GM21717 (cell line): ENCODE measurements around the gene CCDC134.
A peak's percentile ranks its signal among the peaks of the same experiment; 100 is the strongest.
"Not testable (repeated sequence)": the region's sequence is repeated elsewhere in the genome, so short reads cannot be mapped to it uniquely, and the experiment has no call there.

ENCODE experiments used
- ATAC-seq: cut with Tn5 transposase; IDR thresholded peaks from one replicate; pipeline ENCODE4 v1.9.1; 2021; ENCODE audit warnings: mild to moderate bottlenecking, moderate library complexity; ENCODE audit not compliant: unreplicated experiment

The CCDC134 gene

DNA sequence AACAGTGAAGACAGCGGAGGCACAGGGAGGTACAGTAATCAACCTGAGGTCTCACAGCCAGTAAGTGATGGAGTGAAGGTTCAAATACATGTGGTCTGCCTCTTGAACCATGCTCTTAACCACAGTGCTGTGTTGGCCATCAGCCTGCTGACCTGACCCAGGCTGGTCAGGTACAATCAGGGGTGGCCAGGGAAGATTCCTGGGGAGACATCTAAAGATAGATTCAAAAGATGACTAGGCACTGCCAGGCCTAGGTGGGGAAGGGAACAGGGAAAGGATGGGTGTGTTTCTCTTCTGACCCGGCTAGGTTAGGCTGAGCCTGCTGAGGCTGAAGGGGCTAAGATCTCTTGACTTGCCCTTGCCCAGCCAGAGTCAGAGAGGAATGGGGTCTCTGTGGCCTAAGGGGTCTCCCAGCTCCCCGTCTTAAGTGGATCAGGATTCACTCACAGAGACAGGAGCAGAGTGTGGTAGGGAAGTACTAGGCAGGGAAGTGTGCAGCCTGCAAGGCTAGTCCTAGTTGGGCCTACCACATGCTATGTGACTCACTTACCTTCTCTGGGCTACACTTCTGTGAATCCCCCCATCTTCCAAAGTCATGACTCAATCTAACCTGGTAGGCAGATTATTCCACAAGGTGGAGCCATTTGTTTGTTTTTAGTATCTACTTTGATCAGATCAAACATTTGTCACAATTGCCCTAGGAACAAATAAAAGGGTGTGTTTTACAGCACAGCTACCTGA, 22.0 kb downstream of the CCDC134 start:
- ATAC-seq: no peak

DNA sequence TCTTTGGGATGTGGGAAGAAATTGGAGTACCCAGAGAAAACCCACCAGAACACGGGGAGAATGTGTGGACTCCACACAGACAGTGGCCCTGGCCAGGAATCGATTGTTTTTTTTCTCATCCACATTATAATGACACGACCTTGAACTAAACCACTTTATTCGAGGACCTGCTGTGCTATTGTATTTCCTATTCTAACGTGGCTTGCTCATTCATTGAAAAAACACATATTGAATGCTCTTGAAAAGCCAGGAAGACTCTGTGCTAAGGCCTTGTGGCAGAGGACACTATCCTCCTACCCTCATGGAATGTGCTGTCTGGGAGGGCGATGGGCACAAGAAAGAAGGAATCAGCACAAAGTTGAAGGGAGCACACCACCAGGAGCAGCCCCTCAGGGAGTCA, 23.3 kb downstream of the CCDC134 start:
- no peak for ATAC-seq

DNA sequence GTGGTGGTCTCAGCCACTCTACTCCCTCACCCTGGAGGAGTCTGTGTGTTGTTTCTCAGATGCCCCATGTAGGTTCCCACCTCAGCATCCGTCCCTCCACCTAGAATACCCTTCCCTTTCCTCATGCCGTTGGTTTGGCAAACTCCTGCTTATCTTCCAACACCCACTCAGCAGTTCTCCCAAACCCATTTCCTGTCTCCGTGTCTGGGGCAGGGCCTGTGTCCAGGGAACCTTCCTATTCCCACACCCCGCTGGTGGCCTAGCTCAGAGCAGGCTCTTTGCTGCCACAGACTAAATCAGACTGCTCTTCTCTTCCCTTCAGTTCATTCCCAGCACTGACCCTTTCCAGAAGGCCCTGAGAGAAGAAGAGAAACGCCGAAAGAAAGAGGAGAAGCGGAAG, 24.9 kb downstream of the CCDC134 start:
- ATAC-seq: no peak

DNA sequence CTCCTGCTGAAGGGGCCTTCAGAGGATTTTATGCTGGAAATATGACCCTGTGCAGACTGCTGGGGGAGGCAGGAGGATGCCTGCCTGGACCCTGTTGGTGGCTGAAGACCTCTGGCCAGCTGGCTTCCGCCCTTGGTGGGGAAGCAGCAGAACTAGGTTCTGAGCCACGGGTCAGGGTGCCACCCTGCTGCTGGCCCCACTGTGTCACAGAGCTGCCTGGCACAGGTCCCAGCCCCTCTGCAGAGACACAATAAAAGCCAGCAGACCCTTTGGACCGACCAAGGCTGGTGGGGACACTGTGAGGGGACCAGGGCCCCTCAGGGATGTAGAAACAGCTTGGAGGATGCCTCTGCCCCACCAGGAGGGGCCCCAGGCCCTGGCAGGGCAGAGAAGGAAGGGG, 25.5 kb downstream of the CCDC134 start:
- ATAC-seq: no peak

DNA sequence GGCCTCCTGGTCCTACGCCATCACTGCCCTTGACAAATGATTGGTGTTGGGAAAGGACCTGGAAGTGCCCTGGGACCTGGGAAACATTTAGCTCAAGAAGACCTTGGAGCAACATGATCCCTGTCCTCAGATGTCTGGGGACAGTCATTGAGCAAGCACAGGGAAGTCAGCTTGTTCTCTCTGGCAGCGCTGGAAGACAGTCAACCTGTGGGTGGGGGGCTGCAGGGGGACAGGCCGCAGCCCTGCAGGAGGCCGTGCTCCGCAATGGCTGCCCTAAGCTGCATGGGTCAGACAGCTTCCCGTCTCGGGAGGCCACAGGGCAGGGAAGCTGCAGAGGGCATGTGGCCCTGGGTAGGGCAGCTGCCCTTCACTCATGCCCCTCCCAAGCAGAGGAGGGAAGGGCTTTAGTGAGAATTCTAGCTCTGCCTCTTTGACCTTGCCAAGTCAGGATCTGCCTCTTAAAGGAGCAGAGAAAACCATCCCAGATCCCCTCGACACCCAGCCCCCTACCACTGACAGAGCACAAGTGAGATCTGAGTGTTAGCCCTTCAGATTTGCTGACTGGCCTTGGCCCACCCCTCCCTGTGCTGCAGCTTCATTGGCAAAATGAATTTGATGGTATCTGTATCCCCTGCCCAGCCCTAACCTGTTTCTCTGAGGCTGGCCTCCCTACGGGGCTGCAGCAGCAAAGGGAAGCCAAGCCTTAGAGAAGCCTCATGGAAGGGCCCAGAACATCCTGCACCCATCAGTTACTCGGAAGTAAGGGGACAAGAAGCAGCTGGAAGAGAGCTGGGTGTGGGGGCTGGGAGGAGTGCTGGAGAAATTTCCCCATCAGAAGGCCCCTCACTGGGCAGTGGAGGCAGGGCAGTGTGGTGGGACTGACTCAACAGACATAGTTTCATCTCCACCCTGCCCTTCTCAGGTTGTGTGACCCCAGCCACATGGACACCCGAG, 26.2 kb downstream of the CCDC134 start:
- ATAC-seq: no peak

DNA sequence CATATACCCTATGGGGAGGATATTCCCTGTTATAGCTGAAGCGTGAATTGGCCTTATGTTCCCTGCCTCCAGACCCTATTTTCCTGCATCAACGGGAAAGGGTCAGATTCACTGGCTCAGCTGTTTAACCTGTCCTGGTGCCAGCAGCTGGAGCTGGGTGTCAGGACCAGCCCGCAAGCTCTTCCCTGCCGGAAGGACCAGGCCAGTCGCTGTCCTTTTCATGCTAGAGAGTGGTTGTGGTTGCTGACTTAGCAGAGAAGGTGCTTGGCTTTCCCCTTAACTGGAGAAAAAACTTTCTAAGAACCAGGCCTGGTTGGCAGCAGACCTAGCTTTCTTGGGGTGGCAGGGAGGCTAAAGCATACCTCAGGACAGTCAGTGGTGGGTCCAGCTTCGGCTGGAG, 27.2 kb downstream of the CCDC134 start:
- ATAC-seq: no peak

DNA sequence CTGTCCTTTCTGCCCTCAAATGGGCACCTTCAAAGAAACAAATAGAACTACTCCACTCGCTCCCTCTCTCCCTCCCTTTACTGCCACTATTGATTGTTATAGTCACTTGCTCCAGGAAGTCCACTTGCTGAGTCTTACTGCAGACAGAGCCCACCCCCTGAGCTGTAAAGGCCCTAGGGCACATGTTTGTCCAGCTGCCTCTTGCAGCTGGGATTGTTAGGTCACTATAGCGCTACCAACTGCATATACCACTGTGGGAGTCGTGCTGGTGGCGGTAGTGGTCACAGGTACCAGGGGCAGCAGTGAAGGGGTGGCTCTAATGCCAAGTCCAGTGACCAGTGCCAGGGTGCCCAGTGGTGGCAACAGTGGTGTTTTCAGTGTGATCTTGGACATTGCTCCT, 28.0 kb downstream of the CCDC134 start:
- no peak for ATAC-seq

DNA sequence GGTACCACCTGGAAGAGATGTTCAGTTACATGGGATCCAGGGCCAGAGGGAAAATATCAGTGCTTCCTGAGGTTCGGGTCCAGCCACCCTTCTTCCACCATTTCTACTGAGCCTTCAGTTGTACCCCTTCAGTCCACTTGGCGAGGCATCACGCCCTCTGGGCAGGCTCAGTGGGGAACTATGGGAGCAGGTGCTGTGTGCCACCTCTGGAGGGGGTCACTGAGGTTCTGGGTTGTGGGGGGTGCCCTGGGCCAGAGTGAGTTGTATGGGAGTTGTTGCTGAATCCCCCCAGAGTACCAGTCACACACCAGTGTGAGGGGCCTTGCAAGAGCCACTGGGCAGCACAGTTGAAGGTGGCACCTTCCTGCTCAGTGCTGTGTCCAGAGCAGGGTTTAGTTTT, 29.7 kb downstream of the CCDC134 start:
- ATAC-seq: no peak

DNA sequence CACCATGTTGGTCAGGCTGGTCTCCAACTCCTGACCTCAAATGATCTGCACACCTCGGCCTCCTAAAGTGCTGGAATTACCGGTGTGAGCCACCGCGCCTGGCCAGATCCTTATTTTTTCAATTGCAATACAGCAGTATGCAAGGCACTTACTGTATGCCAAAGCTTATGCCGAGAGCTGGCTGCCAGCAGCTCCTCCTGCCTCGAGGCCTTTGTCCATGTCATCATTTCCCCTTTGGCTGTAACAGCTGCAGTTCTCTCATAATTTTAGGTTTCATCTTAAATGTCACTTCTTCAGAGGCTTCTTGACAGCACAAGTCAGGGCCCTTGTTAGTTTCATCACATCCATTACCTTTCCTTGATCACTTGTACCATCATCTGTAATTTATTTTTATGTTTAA, 30.9 kb downstream of the CCDC134 start:
- no peak for ATAC-seq

DNA sequence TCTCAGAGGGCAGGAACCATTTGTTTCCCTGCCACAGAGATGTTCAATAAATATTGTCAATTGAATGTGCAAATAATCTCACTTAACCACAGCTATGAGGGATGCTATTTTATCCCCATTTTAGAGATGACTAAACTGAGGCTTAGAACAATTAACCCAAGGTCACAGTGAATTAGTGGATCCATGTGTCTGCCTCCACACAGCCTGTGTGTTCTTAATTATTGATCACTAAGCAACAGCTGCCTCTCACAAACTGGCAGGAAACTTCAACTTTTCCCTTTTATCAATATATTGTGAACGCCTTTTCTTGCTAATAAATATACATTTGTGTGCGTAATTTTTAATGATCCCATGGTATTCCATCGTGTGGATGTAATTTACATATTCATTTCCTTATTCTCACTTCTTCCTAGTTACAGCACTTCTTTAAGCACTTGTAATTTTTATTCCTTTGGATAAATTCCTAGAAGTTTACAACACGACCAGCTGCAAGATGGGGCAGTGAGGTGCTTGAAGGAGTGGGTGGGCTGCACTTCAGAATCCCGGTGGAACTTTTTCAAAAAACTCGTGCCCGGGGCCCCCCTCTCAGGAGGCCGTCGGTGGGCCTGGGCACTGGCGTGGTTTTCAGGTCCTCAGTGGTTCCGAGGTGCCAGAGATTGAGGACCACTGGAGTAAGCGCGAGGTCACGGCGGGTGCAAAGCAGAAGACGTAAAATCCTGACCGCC, 31.5 kb downstream of the CCDC134 start:
- peak; percentile 1 for ATAC-seq

DNA sequence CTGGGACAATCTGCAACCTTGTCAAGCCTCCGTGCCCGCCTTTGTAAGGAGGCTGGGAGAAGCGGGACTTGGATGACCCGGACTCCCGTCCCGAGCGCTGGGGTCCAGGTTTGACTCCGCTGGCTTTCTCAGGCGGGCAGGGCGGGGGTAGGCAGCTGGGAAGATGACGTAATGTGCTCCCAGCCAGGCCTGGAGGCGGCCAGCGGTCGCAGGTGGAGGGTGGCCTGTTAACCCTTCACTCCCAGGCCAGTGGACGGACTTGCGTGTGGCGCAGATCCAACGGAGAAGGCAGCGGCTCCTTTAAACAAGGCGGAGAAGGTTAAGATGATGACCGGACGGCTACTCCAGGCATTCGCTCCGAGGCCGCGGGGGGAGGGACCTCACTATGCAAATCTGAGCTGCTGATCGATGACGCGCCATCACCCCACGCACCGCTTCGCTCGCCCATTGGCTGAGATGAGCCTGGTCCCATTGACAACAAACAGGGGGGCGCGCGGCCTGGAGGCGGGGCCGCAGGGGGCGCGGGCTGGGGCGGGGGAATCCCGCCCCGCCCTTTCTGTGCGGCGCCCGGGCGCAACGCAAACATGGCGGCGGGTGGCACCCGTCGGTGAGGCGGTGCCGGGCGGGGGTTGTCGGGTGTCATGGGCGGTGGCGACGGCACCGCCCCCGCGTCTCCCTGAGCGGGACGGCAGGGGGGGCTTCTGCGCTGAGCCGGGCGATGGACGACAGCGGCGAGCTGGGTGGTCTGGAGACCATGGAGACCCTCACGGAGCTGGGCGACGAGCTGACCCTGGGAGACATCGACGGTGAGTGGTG, 32.3 kb downstream of the CCDC134 start, which contains the start of gene SREBF2:
Gene SREBF2, plus strand, starts transcription at position 553 of the 816 bp plus-strand sequence. Its CDS starts 166 bp downstream, at position 719.
- peak; percentile 70 for ATAC-seq

DNA sequence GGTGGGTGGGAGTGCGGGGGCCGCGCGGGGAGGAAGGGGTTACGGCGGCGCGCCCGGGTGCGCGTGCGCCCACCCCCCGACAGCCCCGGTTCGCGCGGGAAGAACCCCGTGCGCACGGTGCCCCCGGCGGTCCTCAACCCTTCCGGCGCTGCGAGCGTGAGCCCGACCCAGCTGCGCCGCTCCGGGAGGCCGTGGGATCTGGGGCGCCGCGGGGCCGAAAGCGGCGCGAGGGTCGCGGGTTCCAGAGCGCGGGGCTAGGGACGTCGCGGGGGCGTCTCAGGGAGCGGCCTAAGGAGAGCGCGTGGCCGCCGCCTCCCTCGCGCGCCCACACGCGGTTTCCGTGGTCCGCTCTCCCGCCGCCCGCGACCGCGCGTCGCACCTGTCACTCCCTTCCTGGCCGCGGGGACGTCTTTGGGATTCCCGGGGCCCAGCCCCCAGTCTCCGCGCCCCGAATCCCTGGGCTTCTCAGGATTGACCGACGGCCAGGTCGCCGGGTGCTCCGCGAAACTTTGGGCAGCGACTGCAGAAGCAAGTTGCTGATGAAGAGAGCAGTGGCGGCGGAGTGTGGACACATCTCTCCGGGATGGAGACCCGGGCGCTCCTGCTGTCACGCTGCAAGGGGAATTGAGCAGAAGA, 33.0 kb downstream of the CCDC134 start:
- peak; percentile 21 for ATAC-seq

DNA sequence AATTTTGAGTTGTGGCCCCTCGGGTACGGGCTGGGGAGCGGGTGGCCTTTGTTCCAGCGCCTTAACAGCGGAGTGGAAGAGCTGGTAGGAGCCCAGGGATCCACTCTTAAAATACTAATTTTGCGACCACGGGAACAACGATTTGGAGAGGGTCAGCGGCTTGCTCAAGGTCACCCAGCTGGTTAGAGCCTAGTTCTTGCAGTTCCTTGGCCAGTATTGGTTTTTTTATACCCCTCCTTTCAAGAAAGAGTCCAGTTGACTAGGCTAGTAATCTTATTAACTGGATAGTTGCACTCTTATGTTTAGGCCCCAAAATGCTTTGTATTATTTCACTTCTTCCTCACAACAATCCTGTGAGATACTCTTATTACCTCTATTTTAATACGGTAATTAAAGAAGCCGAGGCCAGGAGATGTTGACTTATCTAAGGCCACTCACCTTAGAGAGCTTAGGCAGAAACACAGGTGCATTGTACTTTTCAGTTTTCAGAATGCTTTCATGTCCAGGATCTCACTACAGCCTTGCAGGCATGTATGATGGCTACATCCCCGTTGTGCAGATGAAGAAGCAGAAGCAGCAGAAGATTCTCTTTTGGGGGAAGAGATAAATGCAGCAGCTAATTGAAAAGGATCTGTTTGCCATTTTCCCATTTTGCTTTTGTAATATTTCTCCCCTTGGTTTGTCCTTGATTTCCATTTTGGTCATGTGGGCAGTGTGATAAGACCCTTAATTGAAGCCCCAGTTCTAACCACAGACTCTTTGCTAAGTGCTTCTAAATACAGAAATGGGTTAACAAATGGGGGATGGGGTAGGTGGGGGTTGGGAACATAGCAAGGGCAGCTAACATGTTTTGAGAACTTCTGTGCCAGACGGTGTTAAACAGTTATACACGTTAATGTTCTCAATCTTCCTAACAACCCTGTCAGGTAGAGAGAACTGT, 33.8 kb downstream of the CCDC134 start:
- ATAC-seq: no peak

DNA sequence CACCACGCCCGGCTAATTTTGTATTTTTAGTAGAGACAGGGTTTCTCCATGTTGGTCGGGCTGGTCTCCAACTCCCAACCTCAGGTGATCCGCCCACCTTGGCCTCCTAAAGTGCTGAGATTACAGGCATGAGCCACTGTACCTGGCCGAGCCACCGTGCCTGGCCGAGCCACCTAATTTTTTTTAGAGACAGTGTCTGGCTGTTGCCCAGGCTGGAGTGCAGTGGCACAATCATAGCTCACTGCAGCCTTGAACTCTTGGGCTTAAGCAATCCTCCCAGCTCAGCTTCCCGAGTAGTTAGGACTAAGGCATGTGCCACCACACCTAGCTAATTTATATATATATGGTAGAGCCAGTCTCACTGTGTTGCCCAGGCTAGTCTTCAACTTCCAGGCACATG, 35.0 kb downstream of the CCDC134 start:
- not testable (repeated sequence) for ATAC-seq

DNA sequence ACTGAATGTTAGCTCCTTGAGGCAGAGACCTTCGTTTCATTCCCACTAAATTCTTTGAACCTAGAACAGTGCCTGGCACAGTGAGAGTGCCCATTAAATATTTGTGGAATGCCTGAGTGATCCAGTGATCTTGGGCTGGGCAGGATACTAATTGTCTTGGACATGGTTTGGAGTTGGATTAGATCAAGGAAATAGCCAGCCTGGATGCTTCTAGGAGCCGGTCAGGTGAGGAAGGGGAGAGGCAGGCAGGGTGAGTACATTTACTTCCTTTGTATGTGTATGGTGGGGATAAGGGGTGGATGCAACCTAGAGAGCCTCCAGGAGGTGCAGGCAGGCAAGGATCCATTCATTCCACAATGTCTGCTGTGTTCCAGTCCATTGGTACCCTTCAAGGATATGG, 36.1 kb downstream of the CCDC134 start:
- no peak for ATAC-seq

DNA sequence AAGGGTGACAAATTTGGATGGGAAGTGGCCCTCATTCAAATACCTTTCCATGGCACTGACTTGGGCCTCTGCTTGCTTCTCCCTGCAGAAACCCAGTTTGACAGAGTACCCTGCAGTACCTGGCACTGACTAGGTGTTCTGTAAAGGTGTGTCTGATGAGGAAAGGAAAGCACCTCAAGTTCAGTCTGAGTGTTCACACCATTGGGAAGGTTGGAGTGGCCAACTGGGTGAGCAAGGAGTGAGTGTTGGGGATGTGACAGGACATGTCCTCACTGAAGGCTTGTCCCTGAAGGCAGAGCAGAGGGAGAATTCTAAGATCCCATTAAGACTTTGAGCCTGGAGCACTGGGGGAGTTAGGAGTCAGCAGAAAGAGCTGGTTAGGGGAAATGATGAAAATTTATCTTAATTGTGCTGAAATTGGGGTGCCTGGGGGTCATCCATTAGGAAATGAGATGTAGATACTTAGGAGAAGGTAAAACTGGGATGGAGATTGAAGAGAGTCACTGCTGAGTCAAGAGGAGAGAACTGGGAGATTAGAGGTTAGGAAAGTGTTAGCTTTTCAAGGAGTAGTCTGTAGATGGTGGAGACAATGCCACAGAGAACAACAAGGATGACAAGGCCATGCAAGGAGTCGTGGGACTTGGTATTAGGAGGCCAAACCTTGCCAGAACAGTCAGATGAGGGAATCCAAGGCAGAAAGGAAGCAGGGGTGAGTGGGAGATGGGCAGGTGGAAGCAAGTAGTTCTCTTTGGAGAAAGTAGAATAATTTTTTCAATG, 38.6 kb downstream of the CCDC134 start:
- no peak for ATAC-seq

DNA sequence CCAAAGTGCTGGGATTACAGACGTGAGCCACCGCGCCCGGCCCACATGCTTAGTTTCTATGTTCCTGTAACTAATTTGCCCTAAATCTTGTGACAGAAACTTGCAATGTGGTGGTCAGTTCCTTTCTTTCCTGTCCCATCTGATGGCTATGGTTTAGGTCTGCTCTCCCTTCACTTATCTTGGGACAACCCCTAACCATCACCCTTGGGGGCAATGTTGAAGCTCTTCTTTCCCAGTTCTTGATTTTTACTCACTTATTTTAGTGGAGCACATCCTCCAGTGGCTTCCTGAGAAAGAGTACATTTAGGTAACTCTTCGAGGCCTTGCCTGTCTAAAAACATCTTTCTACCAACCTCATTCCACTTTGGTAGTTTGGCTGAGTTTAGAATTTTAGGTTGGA, 39.7 kb downstream of the CCDC134 start:
- ATAC-seq: no peak

DNA sequence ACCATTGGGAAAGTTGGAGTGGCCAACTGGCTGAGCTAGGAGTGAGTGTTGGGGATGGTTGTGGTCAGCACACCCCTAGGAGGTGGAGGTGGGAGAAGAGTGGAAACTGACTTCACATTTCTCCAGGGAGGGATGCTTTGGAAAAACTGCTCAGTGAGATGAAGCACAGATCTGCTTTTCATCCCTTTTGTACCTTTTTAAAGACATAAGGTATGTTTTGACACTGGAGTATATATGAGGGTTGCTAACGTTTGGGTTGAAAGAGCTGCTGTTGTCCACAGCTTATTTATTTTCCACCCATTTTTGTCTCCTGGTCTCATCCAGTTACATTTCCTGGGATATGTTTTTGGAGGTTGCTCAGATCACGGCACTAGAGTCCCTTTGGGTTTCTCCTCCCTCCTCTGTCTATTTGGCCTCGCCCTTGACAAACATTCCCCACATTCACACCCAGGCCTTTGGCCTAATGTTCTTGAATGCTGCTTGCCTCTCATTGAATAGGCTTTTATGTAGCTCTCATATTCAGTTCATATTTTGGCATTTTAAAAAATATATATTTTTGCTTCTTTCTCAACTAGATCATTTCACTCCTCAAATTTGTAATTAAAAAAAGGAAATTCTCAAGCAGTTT, 40.7 kb downstream of the CCDC134 start:
- ATAC-seq: no peak
